ENCODE data around the gene PLXNA3. TPM values are rescaled to one million over a fixed set of nuclear protein-coding genes. Genes with fewer than 3 reads are reported as not detected.

PLXNA3 gene
- total RNA-seq, 1 donor from 2014 or later: 4.3 TPM

DNA sequence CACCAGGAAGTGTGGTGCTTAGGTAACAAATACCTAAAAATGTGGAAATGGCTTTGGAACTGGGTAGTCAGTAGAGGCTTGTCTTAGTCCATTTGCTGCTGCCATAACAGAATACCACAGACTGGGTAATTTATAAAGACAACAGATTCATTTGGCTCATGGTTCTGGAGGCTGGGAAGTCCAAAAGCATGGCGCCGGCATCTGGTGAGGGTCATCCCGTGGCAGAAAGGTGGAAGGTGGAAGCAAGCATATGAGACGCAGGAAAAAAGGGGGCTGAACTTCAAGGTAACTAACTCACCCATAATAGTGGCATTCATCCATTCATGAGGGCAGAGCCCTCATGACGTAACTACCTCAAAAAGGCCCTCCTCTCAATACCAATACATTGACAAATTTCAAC lies 51.4 kb downstream of the PLXNA3 start:
- peaks cover 3% of the 10 kb centered on the region for H3K9me3 ChIP-seq (ENCODE audit: low read depth)
- H3K27me3 ChIP-seq: no peaks in the 10 kb centered on the region
- no peak overlapping the region for H3K9ac ChIP-seq
- H3F3A ChIP-seq (ENCODE audit: low read depth): no peaks in the 10 kb centered on the region
- Mint-ChIP-seq H3K4me1 (peaks cover 3% of the 10 kb centered on the region), H3K9me3 (peaks cover 23% of the 10 kb centered on the region), H3K36me3 (peaks cover 16% of the 10 kb centered on the region), H3K27ac (no peak overlapping the region), H3K4me3 (no peak overlapping the region), H3K27me3 (ENCODE audit: insufficient read depth, low read depth) (peaks cover 5% of the 10 kb centered on the region)
- H3K79me2 ChIP-seq (ENCODE audit: low read depth): no peaks in the 10 kb centered on the region
- no peak overlapping the region for H3K4me3 ChIP-seq
- no peaks in the 10 kb centered on the region for H3K4me1 ChIP-seq
- no peak overlapping the region for H3K4me2 ChIP-seq
- no peak for DNase-seq (ENCODE audit: low spot score)
- no peak overlapping the region for H2AFZ ChIP-seq (replicated peaks)
- no peak overlapping the region for H3K27ac ChIP-seq
- no peaks in the 10 kb centered on the region for H3K36me3 ChIP-seq
- H4K20me1 ChIP-seq (ENCODE audit: low read depth): no peaks in the 10 kb centered on the region
- TF ChIP-seq EZH2phosphoT487 (IDR thresholded peaks at IDR 0.05) (no peak), EZH2 (IDR thresholded peaks at IDR 0.05) (no peak)
- TF ChIP-seq, protein P1, sequence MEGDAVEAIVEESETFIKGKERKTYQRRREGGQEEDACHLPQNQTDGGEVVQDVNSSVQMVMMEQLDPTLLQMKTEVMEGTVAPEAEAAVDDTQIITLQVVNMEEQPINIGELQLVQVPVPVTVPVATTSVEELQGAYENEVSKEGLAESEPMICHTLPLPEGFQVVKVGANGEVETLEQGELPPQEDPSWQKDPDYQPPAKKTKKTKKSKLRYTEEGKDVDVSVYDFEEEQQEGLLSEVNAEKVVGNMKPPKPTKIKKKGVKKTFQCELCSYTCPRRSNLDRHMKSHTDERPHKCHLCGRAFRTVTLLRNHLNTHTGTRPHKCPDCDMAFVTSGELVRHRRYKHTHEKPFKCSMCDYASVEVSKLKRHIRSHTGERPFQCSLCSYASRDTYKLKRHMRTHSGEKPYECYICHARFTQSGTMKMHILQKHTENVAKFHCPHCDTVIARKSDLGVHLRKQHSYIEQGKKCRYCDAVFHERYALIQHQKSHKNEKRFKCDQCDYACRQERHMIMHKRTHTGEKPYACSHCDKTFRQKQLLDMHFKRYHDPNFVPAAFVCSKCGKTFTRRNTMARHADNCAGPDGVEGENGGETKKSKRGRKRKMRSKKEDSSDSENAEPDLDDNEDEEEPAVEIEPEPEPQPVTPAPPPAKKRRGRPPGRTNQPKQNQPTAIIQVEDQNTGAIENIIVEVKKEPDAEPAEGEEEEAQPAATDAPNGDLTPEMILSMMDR (IDR thresholded peaks at IDR 0.05): no peak

- peaks cover 28% of the 10 kb centered on the region for H3K9me3 Mint-ChIP-seq
- peaks cover 2% of the 10 kb centered on the region for H3K79me2 ChIP-seq (ENCODE audit: low read depth)
- H3K27me3 ChIP-seq: no peaks in the 10 kb centered on the region
- peaks cover 14% of the 10 kb centered on the region for H3K36me3 Mint-ChIP-seq
- no peaks in the 10 kb centered on the region for H3K36me3 ChIP-seq
- H4K20me1 ChIP-seq (ENCODE audit: low read depth): no peaks in the 10 kb centered on the region
- no peak overlapping the region for H2AFZ ChIP-seq (replicated peaks)
- no peak for DNase-seq (ENCODE audit: low spot score)
- H3K4me2 ChIP-seq: no peak overlapping the region
- H3F3A ChIP-seq (ENCODE audit: low read depth): peaks cover 5% of the 10 kb centered on the region
- no peak overlapping the region for H3K27ac Mint-ChIP-seq
- no peaks in the 10 kb centered on the region for H3K4me1 ChIP-seq
- H3K4me1 Mint-ChIP-seq: peaks cover 13% of the 10 kb centered on the region
- peaks cover 3% of the 10 kb centered on the region for H3K9me3 ChIP-seq (ENCODE audit: low read depth)
- no peak overlapping the region for H3K9ac ChIP-seq
- TF ChIP-seq EZH2phosphoT487 (IDR thresholded peaks at IDR 0.05) (no peak), EZH2 (IDR thresholded peaks at IDR 0.05) (no peak)
- TF ChIP-seq, protein P1 (IDR thresholded peaks at IDR 0.05): no peak
- H3K27ac ChIP-seq: no peak overlapping the region
- peaks cover 5% of the 10 kb centered on the region for H3K27me3 Mint-ChIP-seq (ENCODE audit: insufficient read depth, low read depth)
- H3K4me3 Mint-ChIP-seq: no peak overlapping the region
- no peak overlapping the region for H3K4me3 ChIP-seq
Observed at GRCh38 chrX:154511761-154512160, 53.7 kb downstream of the PLXNA3 start.

- H3K4me3 ChIP-seq: no peak overlapping the region
- H3K79me2 ChIP-seq (ENCODE audit: low read depth): peaks cover 2% of the 10 kb centered on the region
- no peak overlapping the region for H3K4me2 ChIP-seq
- H3K4me1 ChIP-seq: no peaks in the 10 kb centered on the region
- H2AFZ ChIP-seq (replicated peaks): no peak overlapping the region
- H3K27ac ChIP-seq: no peak overlapping the region
- DNase-seq (ENCODE audit: low spot score): no peak
- no peaks in the 10 kb centered on the region for H4K20me1 ChIP-seq (ENCODE audit: low read depth)
- Mint-ChIP-seq H3K9me3 (peaks cover 29% of the 10 kb centered on the region), H3K4me1 (peaks cover 20% of the 10 kb centered on the region), H3K36me3 (peaks cover 14% of the 10 kb centered on the region), H3K27me3 (ENCODE audit: insufficient read depth, low read depth) (peaks cover 7% of the 10 kb centered on the region), H3K4me3 (no peak overlapping the region), H3K27ac (no peak overlapping the region)
- TF ChIP-seq, protein P1 (IDR thresholded peaks at IDR 0.05): no peak
- TF ChIP-seq EZH2phosphoT487 (IDR thresholded peaks at IDR 0.05) (no peak), EZH2 (IDR thresholded peaks at IDR 0.05) (no peak)
- H3K36me3 ChIP-seq: no peaks in the 10 kb centered on the region
- H3K9ac ChIP-seq: no peak overlapping the region
- H3K27me3 ChIP-seq: no peaks in the 10 kb centered on the region
- peaks cover 3% of the 10 kb centered on the region for H3K9me3 ChIP-seq (ENCODE audit: low read depth)
- H3F3A ChIP-seq (ENCODE audit: low read depth): peaks cover 8% of the 10 kb centered on the region
Observed at GRCh38 chrX:154512879-154513553, 54.9 kb downstream of the PLXNA3 start.

All from neural progenitor cell (in vitro differentiated cells).